BE2C (cell line): Measurements from ENCODE around the gene FBXW8.

Source experiments
- DNase-seq: peaks from one replicate; pipeline ENCODE4 v3.0.0-alpha.2; 2020
- H3K27me3 ChIP-seq: fragments of 250-450 bp; sonication (Bioruptor Pico); 2 replicates; pipeline ENCODE4 v1.5.1; 2020; ENCODE audit warnings: mild to moderate bottlenecking
- H3K36me3 ChIP-seq: fragments of 250-450 bp; sonication (Bioruptor Pico); 2 replicates; pipeline ENCODE4 v1.5.1; 2020; ENCODE audit warnings: mild to moderate bottlenecking
- H3K4me1 ChIP-seq: fragments of 250-450 bp; sonication (Bioruptor Pico); 2 replicates; pipeline ENCODE4 v1.5.1; 2020
- H3K4me3 ChIP-seq: 2 replicates; pipeline ENCODE4 v1.5.1; 2011; ENCODE audit warnings: low read depth, low read length
- H3K9me3 ChIP-seq: fragments of 250-450 bp; sonication (Bioruptor Pico); 2 replicates; pipeline ENCODE4 v1.5.1; 2020
- TF ChIP-seq, protein P1 (sequence below): IDR thresholded peaks from 2 replicates; pipeline ENCODE4 v1.5.1; 2012; ENCODE audit warnings: mild to moderate bottlenecking, low read depth, low read length

FBXW8 gene

DNA sequence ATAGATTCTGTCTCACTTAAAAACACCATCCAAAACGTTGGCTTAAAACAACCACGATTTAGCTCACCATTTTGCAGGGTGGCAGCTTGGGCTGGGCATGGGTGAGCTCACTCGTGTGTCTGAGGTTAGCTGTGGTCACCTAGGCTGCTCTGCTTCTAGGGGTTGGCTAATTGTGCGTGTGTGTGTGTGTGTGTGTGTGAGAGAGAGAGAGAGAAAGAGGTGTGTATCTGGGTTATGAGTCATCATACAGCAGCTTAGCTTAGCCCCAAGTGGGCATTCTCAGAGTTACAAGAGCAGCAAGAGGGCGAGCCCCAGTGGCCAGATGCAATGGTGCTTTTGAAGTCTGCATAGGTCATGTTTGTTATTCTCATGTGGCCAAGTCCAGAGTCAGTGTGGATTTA lies 6.0 kb downstream of the FBXW8 start:
- Histone ChIP-seq H3K27me3 (no peaks in the 10 kb centered on the region), H3K36me3 (peaks cover 35% of the 10 kb centered on the region), H3K4me1 (peaks cover 11% of the 10 kb centered on the region), H3K9me3 (no peaks in the 10 kb centered on the region), H3K4me3 (no peak overlapping the region)
- DNase-seq = peak; percentile 65
- TF ChIP-seq, protein P1, sequence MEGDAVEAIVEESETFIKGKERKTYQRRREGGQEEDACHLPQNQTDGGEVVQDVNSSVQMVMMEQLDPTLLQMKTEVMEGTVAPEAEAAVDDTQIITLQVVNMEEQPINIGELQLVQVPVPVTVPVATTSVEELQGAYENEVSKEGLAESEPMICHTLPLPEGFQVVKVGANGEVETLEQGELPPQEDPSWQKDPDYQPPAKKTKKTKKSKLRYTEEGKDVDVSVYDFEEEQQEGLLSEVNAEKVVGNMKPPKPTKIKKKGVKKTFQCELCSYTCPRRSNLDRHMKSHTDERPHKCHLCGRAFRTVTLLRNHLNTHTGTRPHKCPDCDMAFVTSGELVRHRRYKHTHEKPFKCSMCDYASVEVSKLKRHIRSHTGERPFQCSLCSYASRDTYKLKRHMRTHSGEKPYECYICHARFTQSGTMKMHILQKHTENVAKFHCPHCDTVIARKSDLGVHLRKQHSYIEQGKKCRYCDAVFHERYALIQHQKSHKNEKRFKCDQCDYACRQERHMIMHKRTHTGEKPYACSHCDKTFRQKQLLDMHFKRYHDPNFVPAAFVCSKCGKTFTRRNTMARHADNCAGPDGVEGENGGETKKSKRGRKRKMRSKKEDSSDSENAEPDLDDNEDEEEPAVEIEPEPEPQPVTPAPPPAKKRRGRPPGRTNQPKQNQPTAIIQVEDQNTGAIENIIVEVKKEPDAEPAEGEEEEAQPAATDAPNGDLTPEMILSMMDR = peak; percentile 45

DNA sequence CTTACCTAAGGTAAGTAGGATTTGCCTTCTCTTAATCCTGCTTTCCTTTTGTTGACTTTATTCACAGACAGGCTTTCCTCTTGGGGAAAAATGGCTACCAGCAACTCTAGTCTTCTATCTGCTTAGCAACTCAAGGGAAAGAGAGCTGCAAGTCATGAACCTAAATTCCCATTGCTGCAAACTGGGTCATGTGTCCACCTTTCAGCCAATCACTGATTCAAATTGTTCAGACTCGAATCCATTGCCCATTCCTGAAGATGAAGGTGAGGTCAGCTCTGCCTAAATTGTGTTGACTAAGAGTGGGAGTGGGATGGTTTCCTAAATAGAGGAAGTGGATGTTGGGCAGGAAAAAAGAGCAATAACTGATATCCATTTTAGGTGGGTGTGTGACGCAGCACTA lies 7.7 kb downstream of the FBXW8 start:
- H3K4me3 ChIP-seq = no peak overlapping the region
- H3K27me3 ChIP-seq = no peaks in the 10 kb centered on the region
- H3K9me3 ChIP-seq = no peaks in the 10 kb centered on the region
- H3K36me3 ChIP-seq = peaks cover 29% of the 10 kb centered on the region
- no peak for DNase-seq
- peaks cover 11% of the 10 kb centered on the region for H3K4me1 ChIP-seq
- TF ChIP-seq, protein P1 = no peak

DNA sequence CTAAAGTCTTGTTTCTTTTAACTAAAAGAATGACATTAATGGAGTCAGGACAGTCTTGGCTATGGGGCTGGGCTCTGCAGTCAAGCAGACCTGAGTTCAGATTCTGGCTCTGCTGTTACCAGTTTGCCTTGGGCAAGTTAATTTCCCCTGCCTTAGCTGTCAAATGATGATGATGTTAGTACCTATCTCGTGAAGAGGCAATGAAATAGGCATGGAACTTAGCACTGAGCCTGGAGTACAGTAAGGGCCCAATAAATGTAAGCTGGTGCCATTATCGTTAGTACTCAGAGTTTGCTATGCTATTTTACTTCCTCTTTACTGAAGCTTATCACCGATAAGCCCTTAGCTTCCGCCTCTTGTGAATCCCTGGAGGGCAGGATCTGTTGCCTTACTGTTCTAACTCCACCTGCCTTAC lies 8.5 kb downstream of the FBXW8 start:
- Histone ChIP-seq H3K36me3 (peaks cover 23% of the 10 kb centered on the region), H3K4me3 (no peak overlapping the region), H3K27me3 (no peaks in the 10 kb centered on the region), H3K9me3 (no peaks in the 10 kb centered on the region), H3K4me1 (peaks cover 11% of the 10 kb centered on the region)
- TF ChIP-seq, protein P1 = no peak
- DNase-seq = peak; percentile 49

DNA sequence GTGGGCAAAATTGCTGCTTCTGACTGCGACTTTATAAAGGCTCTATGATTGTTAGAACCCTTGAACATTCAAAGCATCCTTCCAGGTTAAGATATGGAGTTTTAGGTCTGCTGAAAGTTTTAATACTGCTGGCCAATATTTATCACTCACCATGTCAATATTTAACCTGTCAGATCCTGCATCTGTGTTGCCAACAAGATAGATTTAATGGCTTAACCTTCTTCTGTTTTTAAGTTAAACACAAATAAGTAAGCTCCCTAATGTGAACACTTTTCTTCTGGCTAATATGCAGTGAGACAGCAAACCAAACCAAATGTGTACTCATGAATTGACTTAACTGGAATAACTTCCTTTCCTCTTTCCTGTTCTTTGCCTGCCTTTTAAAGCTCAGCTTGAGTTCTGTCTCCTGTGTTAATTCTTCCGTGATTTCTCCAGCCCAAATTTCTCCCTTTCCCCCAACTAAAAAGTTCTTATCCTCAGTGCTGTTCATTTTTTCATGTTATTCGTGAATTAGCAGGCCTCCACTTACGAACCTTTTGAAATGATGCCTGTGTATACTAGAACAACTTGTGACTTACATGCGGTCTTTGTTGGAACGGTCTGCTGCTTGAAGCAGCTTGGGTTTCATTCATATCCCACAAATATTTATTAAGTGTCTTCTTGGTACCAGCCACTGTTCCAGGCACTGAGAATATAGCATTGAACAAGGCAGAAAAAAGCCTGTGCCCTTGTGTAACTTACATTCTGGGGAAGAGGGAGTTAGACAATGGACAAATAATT lies 9.1 kb downstream of the FBXW8 start:
- TF ChIP-seq, protein P1 = no peak
- no peaks in the 10 kb centered on the region; the same call in 1 of the 2 replicates for H3K9me3 ChIP-seq
- H3K27me3 ChIP-seq = no peaks in the 10 kb centered on the region
- H3K4me1 ChIP-seq = peaks cover 11% of the 10 kb centered on the region
- no peak overlapping the region for H3K4me3 ChIP-seq
- peaks cover 28% of the 10 kb centered on the region for H3K36me3 ChIP-seq
- DNase-seq = no peak

DNA sequence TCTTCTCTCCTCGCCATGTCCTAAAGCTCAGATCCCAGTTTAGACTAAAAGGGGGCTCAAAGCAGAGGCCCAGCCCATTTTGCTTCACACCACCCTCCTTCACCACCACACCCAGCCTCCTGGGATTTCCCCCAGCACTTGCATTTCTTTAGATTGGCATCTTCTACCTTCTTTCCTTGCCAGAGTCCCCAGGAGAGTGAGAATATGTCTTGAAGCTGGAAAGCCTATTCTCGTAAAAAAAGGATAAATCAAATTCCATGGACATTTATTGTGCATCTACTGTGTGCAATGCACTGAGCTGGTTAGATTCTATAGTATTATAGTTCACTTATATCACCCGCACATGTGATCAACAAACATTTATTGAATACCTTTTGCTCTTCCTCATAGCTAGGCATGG lies 10.2 kb downstream of the FBXW8 start:
- Histone ChIP-seq H3K4me3 (no peak overlapping the region), H3K36me3 (peaks cover 29% of the 10 kb centered on the region), H3K9me3 (no peaks in the 10 kb centered on the region; the same call in 1 of the 2 replicates), H3K27me3 (no peaks in the 10 kb centered on the region), H3K4me1 (peaks cover 11% of the 10 kb centered on the region)
- TF ChIP-seq, protein P1 = no peak
- DNase-seq = no peak

DNA sequence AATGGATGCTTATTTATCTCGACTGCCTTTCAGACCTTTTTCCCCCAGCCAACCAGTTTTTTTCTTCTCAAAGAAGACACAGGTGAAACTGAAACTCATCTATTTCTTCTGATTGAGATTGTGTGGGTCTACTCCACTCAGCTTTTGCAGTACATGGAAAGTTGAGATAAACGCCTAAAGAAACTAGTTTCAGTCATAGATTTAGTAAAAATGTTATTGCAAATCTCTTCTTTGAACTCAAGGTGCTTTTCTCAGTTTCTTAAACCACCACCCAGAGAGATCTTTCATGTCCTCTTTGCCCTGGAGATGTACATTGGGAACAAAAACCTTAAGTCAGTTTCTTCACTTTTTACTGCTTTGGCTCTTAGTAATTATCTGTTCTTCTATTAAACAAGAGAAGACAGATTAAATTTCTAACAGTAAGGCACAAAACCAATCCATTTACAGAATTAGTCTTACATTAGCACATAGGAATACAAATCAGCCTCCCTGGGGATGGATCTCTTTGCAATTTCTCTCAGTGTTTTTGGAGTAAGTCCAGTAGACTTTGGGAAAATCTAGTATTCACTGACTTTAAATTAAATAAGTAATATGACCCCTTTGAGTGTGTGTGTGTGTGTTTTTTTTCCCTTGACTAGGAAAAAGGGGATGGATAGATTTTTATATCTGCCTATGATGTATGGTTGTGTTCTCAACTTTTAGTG lies 11.6 kb downstream of the FBXW8 start:
- H3K27me3 ChIP-seq = no peaks in the 10 kb centered on the region
- no peak for DNase-seq
- H3K9me3 ChIP-seq = no peaks in the 10 kb centered on the region; the same call in 1 of the 2 replicates
- H3K4me1 ChIP-seq = peaks cover 8% of the 10 kb centered on the region
- TF ChIP-seq, protein P1 = no peak
- peaks cover 33% of the 10 kb centered on the region for H3K36me3 ChIP-seq
- no peak overlapping the region for H3K4me3 ChIP-seq
